HCT116 (cell line): Measurements from ENCODE around the gene DHX58. TPM values are rescaled to one million over a fixed set of nuclear protein-coding genes. Genes with fewer than 3 reads are reported as not detected.
"Not testable (repeated sequence)": the region's sequence is repeated elsewhere in the genome, so short reads cannot be mapped to it uniquely, and the experiment has no call there.

ENCODE experiments used
- ATAC-seq: fragments of 200-7000 bp; cut with Tn5 transposase; 2 replicates; pipeline ENCODE4 v1.9.1; 2020; ENCODE audit warnings: mild to moderate bottlenecking, moderate library complexity
- BruUV-seq: library from RNA; stranded (reverse); fragments of 400-500 nt; replicated peaks from 2 replicates; lab custom pipeline; 2021; lab: Mats Ljungman, UMichigan
- CTCF ChIA-PET: fragments of 300-600 bp; sonication (Branson Sonifier 250); formaldehyde crosslinking; loops from one replicate; lab custom pipeline; 2021; ENCODE audit warnings: antibody characterized with exemption; lab: Charles Lee
- POLR2A ChIA-PET: fragments of 300-600, 350-600 bp; sonication (Branson Sonifier 250); formaldehyde crosslinking; loops from one replicate; lab custom pipeline; 2021; ENCODE audit warnings: antibody characterized with exemption; lab: Charles Lee
- RAD21 ChIA-PET, 2 experiments: fragments of 300-600 bp; sonication (Branson Sonifier 250); formaldehyde crosslinking; loops; one replicate each; lab custom pipeline; 2023; ENCODE audit warnings: low total read pairs in 2 of 2; ENCODE audit not compliant: uncharacterized antibody in 2 of 2, unreplicated experiment in 2 of 2, low non-redundant PET in 1 of 2; lab: Charles Lee
- DNase-seq: peaks from one replicate; pipeline ENCODE4 v3.0.0-alpha.2; 2010; ENCODE audit warnings: low read depth, low spot score
- H2AFZ ChIP-seq: fragments of 200-600 bp; shearing (Covaris generic), sonication (generic); 2 replicates; pipeline ENCODE4 v1.6.1; 2017; ENCODE audit warnings: low read depth, mixed run types, mixed read lengths, antibody characterized with exemption, low read length; ENCODE audit not compliant: poor library complexity, severe bottlenecking
- H3K27ac ChIP-seq: 2 replicates; pipeline ENCODE4 v1.5.1; 2012; ENCODE audit warnings: low read depth, low read length
- H3K27me3 ChIP-seq: fragments of 200-600 bp; sonication (generic); 2 replicates; pipeline ENCODE4 v1.6.1; 2016; ENCODE audit warnings: mixed run types, low read length, mixed read lengths; ENCODE audit not compliant: insufficient read depth
- H3K36me3 ChIP-seq, 2 experiments: fragments of 200-500 bp in 1 of 2; fragments of 200-600 bp in 1 of 2; sonication (Bioruptor generic) in 1 of 2; sonication (generic) in 1 of 2; 2 replicates each; pipeline versions ENCODE4 v1.5.1 to v1.6.1; 2014 to 2016; ENCODE audit warnings: low read length in 2 of 2, inconsistent platforms in 1 of 2, mixed read lengths in 1 of 2, mixed run types in 1 of 2; ENCODE audit not compliant: insufficient read depth in 2 of 2, control insufficient read depth in 1 of 2
- H3K4me1 ChIP-seq, 2 experiments: fragments of 200-600 bp in 1 of 2; sonication (generic) in 1 of 2; 2 replicates each; pipeline versions ENCODE4 v1.5.1 to v1.6.1; 2012 to 2017; ENCODE audit warnings: low read length in 2 of 2, inconsistent platforms in 1 of 2, mild to moderate bottlenecking in 1 of 2, mixed read lengths in 1 of 2, mixed run types in 1 of 2, moderate library complexity in 1 of 2; ENCODE audit not compliant: insufficient read depth in 2 of 2, control insufficient read depth in 1 of 2
- H3K4me2 ChIP-seq: fragments of 200-600 bp; sonication (generic); 2 replicates; pipeline ENCODE4 v1.6.1; 2017; ENCODE audit warnings: mixed run types, low read length, mixed read lengths
- H3K4me3 ChIP-seq, 2 experiments: fragments of 200-600 bp in 1 of 2; sonication (generic) in 1 of 2; replicated peaks in 1 of 2; 2 replicates each; pipeline ENCODE4 v1.5.1; 2011 to 2016; ENCODE audit warnings: low read length in 2 of 2, control low read depth in 1 of 2, low read depth in 1 of 2, mild to moderate bottlenecking in 1 of 2, mixed read lengths in 1 of 2, mixed run types in 1 of 2
- H3K79me2 ChIP-seq: fragments of 200-600 bp; sonication (generic); 2 replicates; pipeline ENCODE4 v1.6.1; 2017; ENCODE audit warnings: mild to moderate bottlenecking, mixed run types, low read length, moderate library complexity, mixed read lengths; ENCODE audit not compliant: insufficient read depth
- H3K9ac ChIP-seq: fragments of 200-600 bp; sonication (generic); 2 replicates; pipeline ENCODE4 v1.6.1; 2016; ENCODE audit warnings: low read length, mixed read lengths
- H3K9me2 ChIP-seq: fragments of 200-600 bp; sonication (generic), shearing (Covaris generic); 2 replicates; pipeline ENCODE4 v1.6.1; 2017; ENCODE audit warnings: mixed run types, mild to moderate bottlenecking, moderate library complexity; ENCODE audit not compliant: insufficient read depth
- H3K9me3 ChIP-seq, 2 experiments: fragments of 200-500 bp in 1 of 2; fragments of 200-600 bp in 1 of 2; sonication (Bioruptor generic) in 1 of 2; sonication (generic) in 1 of 2; 2 replicates each; pipeline ENCODE4 v1.6.1; 2014 to 2017; ENCODE audit warnings: low read length in 2 of 2, mixed read lengths in 2 of 2, inconsistent platforms in 1 of 2, low read depth in 1 of 2, mild to moderate bottlenecking in 1 of 2, mixed run types in 1 of 2, moderate library complexity in 1 of 2; ENCODE audit not compliant: control insufficient read depth in 1 of 2, insufficient read depth in 1 of 2
- H4K20me1 ChIP-seq: fragments of 200-600 bp; sonication (generic), shearing (Covaris generic); 2 replicates; pipeline ENCODE4 v1.6.1; 2017; ENCODE audit warnings: mixed run types, mild to moderate bottlenecking, moderate library complexity; ENCODE audit not compliant: insufficient read depth
- EGR1 ChIP-seq: IDR thresholded peaks from 2 replicates; pipeline ENCODE4 v1.6.1; 2012; ENCODE audit warnings: low read depth
- EZH2phosphoT487 ChIP-seq: fragments of 200-600 bp; IDR thresholded peaks from 2 replicates; pipeline ENCODE4 v1.6.1; 2018; ENCODE audit warnings: antibody characterized with exemption, borderline replicate concordance
- MAX ChIP-seq: IDR thresholded peaks from 2 replicates; pipeline ENCODE4 v1.6.1; 2012
- POLR2A ChIP-seq: IDR thresholded peaks from 2 replicates; pipeline ENCODE4 v1.7.0; 2011; ENCODE audit warnings: borderline replicate concordance; ENCODE audit not compliant: insufficient read depth, insufficient read length; ENCODE audit errors: extremely low read depth
- POLR2AphosphoS5 ChIP-seq: IDR thresholded peaks from 2 replicates; pipeline ENCODE4 v1.6.1; 2011; ENCODE audit warnings: mild to moderate bottlenecking, low read depth, low read length, moderate library complexity
- ZNF274 ChIP-seq: fragments of 200-500 bp; sonication (Bioruptor generic); IDR thresholded peaks from 2 replicates; pipeline ENCODE4 v1.6.1; 2014; ENCODE audit warnings: mild to moderate bottlenecking, low read depth, low read length, inconsistent platforms
- intact Hi-C: fragments of 100-400 bp; cut with micrococcal nuclease; formaldehyde crosslinking; loops from 2 replicates; pipeline ENCODE4 v1.10.0; 2022
- total RNA-seq: library from RNA; stranded (reverse); gene quantifications from one replicate; pipeline ENCODE4 v1.2.1, GENCODE V29; 2021; ENCODE audit not compliant: unreplicated experiment
- TF ChIP-seq, protein P1 (sequence below): IDR thresholded peaks from 2 replicates; pipeline ENCODE4 v1.6.1; 2012

Gene DHX58
- total RNA-seq, 1 experiment from 2014 or later, result 1.2 TPM

DNA sequence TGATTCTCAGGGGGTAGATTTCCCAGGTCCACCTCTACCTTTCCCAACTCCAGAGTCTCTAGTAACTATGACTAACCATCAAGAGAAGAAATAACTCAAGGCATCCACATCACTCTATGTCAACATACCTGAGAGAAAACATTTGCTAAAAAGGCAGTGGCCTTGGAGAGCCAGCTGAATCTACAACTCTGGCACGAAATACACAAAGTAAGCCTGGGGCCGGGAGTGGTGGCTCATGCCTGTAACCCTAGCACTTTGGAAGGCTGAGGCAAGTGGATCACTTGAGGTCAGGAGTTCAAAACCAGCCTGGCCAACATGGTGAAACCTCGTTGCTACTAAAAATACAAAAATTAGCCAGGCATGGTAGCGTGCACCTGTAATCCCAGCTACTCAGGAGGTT is 30.6 kb upstream of the DHX58 start:
- H4K20me1 ChIP-seq, H3K4me2 ChIP-seq, H3K4me1 ChIP-seq, intact Hi-C loops, H3K27me3 ChIP-seq, H3K9me3 ChIP-seq, DNase-seq, H3K4me3 ChIP-seq, H3K9me2 ChIP-seq, H3K9ac ChIP-seq, BruUV-seq, H3K27ac ChIP-seq, CTCF ChIA-PET, ATAC-seq, H2AFZ ChIP-seq, POLR2A ChIA-PET, RAD21 ChIA-PET: not testable (repeated sequence)
- H3K36me3 ChIP-seq, result peaks cover 12 to 14% of the 10 kb centered on the region in 2 experiments; a peak in 3 of 4 replicates
- peaks cover 81% of the 10 kb centered on the region for H3K79me2 ChIP-seq

DNA sequence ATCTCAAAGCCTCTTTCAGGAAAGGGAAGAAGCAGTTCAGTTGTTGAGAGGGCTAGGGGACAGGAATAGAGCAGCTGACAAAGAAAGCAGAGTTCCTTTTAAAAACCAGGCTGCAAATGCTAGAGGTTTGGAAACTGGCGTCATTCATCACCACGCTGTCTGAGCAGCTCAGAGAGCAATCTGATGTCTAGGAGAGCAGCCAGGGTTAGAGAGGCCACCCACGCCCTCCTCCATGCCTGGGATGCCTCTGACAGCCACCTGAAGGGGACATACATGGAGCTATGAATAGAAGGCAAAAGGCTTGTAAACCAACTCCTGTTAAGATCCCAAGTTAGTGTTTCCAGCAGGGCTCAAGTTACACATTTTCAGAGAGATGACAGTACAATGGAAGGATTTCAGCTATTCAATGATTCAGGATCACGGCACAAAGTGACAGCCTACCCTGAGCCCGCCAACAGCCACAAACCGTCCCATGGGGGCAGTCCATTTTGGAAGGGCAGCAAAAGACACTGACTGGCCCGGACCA is 29.9 kb upstream of the DHX58 start:
- no peaks in the 10 kb centered on the region for H4K20me1 ChIP-seq
- no peaks in the 10 kb centered on the region for H3K9me3 ChIP-seq
- no peak overlapping the region for H2AFZ ChIP-seq
- ChIA-PET POLR2A (no interaction called here), CTCF (no interaction called here), RAD21 (no interaction called here)
- TF ChIP-seq POLR2A, result no peak
- no peak for TF ChIP-seq EGR1
- TF ChIP-seq ZNF274, result no peak
- TF ChIP-seq MAX, result no peak
- TF ChIP-seq, protein P1, sequence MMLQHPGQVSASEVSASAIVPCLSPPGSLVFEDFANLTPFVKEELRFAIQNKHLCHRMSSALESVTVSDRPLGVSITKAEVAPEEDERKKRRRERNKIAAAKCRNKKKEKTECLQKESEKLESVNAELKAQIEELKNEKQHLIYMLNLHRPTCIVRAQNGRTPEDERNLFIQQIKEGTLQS, result no peak
- no peak for TF ChIP-seq POLR2AphosphoS5
- TF ChIP-seq EZH2phosphoT487, result no peak
- H3K9me2 ChIP-seq, result no peaks in the 10 kb centered on the region
- ATAC-seq (no peak), DNase-seq (no peak)
- no TSS peak for BruUV-seq
- intact Hi-C loops, result no loop called here
- H3K79me2 ChIP-seq, result peaks cover 81% of the 10 kb centered on the region
- no peaks in the 10 kb centered on the region for H3K4me1 ChIP-seq
- H3K36me3 ChIP-seq, result peaks cover 12 to 14% of the 10 kb centered on the region in 2 experiments; a peak in 3 of 4 replicates
- H3K9ac ChIP-seq, result no peak overlapping the region
- H3K4me3 ChIP-seq, result no peak overlapping the region
- H3K27me3 ChIP-seq, result no peaks in the 10 kb centered on the region
- no peak overlapping the region for H3K27ac ChIP-seq
- H3K4me2 ChIP-seq, result no peak overlapping the region
